HL-60 (cell line): Measurements from ENCODE around the gene FST.

ENCODE experiments used
- DNase-seq, 2 experiments: peaks; one replicate each; pipeline ENCODE4 v3.0.0-alpha.2; 2010 to 2020; ENCODE audit warnings: low read depth in 1 of 2, low spot score in 1 of 2
- H3K27ac ChIP-seq: fragments of 250-450 bp; sonication (Bioruptor Pico); replicated peaks from 2 replicates; pipeline ENCODE4 v1.5.1; 2020; ENCODE audit warnings: mild to moderate bottlenecking, moderate library complexity
- H3K27me3 ChIP-seq: fragments of 250-450 bp; sonication (Bioruptor Pico); 2 replicates; pipeline ENCODE4 v1.5.1; 2021; ENCODE audit warnings: mild to moderate bottlenecking, moderate library complexity; ENCODE audit not compliant: insufficient read depth, poor library complexity, severe bottlenecking
- H3K4me3 ChIP-seq: replicated peaks from 2 replicates; pipeline ENCODE4 v1.5.1; 2011; ENCODE audit warnings: mild to moderate bottlenecking, control low read depth, low read length; ENCODE audit not compliant: insufficient read depth
- CTCF ChIP-seq: IDR thresholded peaks from one replicate; pipeline ENCODE4 v1.5.1; 2011; ENCODE audit warnings: low read length, control low read depth, inconsistent platforms; ENCODE audit not compliant: insufficient read depth
- GABPA ChIP-seq: IDR thresholded peaks from 2 replicates; pipeline ENCODE4 v1.6.1; 2012; ENCODE audit warnings: low read depth
- POLR2AphosphoS5 ChIP-seq: IDR thresholded peaks from 2 replicates; pipeline ENCODE4 v1.6.1; 2012; ENCODE audit warnings: low read depth
- SPI1 ChIP-seq: IDR thresholded peaks from 2 replicates; pipeline ENCODE4 v1.6.1; 2012; ENCODE audit warnings: low read depth, mild to moderate bottlenecking, borderline replicate concordance
- TF ChIP-seq, protein P1 (sequence below): IDR thresholded peaks from 2 replicates; pipeline ENCODE4 v1.6.1; 2012; ENCODE audit warnings: low read depth; ENCODE audit not compliant: insufficient replicate concordance

FST gene

DNA sequence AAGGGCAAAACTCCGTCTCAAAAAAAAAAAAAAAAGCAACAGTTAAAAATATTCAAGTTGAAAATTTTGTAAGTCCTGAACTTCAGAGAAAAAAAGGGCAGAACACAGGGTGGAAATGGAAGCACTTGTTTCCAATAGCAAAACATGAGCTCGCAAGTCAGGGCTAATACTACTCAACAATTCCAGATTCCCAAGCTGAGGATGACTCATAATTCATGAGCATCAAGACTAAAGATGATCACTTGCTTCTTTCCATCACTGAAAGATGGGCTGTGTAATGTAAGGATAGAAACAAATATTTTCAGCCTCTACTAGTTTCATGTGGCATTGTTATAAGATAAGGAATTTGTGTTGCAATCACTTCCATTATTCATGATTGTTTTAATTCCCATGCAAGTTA, 33.5 kb upstream of the FST start:
- no peak for TF ChIP-seq GABPA
- no peak for TF ChIP-seq SPI1
- no peak for TF ChIP-seq POLR2AphosphoS5
- no peak for TF ChIP-seq CTCF
- TF ChIP-seq, protein P1, sequence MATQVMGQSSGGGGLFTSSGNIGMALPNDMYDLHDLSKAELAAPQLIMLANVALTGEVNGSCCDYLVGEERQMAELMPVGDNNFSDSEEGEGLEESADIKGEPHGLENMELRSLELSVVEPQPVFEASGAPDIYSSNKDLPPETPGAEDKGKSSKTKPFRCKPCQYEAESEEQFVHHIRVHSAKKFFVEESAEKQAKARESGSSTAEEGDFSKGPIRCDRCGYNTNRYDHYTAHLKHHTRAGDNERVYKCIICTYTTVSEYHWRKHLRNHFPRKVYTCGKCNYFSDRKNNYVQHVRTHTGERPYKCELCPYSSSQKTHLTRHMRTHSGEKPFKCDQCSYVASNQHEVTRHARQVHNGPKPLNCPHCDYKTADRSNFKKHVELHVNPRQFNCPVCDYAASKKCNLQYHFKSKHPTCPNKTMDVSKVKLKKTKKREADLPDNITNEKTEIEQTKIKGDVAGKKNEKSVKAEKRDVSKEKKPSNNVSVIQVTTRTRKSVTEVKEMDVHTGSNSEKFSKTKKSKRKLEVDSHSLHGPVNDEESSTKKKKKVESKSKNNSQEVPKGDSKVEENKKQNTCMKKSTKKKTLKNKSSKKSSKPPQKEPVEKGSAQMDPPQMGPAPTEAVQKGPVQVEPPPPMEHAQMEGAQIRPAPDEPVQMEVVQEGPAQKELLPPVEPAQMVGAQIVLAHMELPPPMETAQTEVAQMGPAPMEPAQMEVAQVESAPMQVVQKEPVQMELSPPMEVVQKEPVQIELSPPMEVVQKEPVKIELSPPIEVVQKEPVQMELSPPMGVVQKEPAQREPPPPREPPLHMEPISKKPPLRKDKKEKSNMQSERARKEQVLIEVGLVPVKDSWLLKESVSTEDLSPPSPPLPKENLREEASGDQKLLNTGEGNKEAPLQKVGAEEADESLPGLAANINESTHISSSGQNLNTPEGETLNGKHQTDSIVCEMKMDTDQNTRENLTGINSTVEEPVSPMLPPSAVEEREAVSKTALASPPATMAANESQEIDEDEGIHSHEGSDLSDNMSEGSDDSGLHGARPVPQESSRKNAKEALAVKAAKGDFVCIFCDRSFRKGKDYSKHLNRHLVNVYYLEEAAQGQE, result no peak
- no peak for DNase-seq
- H3K27me3 ChIP-seq, result no peaks in the 10 kb centered on the region
- H3K4me3 ChIP-seq, result no peak overlapping the region
- H3K27ac ChIP-seq, result no peak overlapping the region

- Histone ChIP-seq H3K27ac (no peak overlapping the region), H3K27me3 (no peaks in the 10 kb centered on the region), H3K4me3 (no peak overlapping the region)
- DNase-seq, result no peak
- TF ChIP-seq, protein P1, result no peak
- TF ChIP-seq GABPA, result no peak
- TF ChIP-seq CTCF, result no peak
- no peak for TF ChIP-seq SPI1
- no peak for TF ChIP-seq POLR2AphosphoS5
These were observed 31.6 kb upstream of the FST start for GRCh38 chr5:53448851-53449250.

GRCh38 chr5:53453898-53454718, 26.3 kb upstream of the FST start:
- no peak for DNase-seq
- H3K4me3 ChIP-seq, result no peak overlapping the region
- TF ChIP-seq GABPA, result no peak
- no peak overlapping the region for H3K27ac ChIP-seq
- H3K27me3 ChIP-seq, result no peaks in the 10 kb centered on the region

- H3K27me3 ChIP-seq, result no peaks in the 10 kb centered on the region
- TF ChIP-seq GABPA (no peak), CTCF (no peak)
- no peak overlapping the region for H3K4me3 ChIP-seq
- DNase-seq, result no peak
- H3K27ac ChIP-seq, result no peak overlapping the region
These were observed 25.8 kb upstream of the FST start for GRCh38 chr5:53454719-53455000.
